ENCODE measurements around the gene VPS52. TPM values are rescaled to one million over a fixed set of nuclear protein-coding genes. Genes with fewer than 3 reads are reported as not detected.

VPS52 gene
- total and polyA plus RNA-seq, 9 of the 15 experiments (the other 6 are each of a cell fraction or from before 2014, with no cell fraction given): 24.4 to 103 (median 40.2) TPM

DNA sequence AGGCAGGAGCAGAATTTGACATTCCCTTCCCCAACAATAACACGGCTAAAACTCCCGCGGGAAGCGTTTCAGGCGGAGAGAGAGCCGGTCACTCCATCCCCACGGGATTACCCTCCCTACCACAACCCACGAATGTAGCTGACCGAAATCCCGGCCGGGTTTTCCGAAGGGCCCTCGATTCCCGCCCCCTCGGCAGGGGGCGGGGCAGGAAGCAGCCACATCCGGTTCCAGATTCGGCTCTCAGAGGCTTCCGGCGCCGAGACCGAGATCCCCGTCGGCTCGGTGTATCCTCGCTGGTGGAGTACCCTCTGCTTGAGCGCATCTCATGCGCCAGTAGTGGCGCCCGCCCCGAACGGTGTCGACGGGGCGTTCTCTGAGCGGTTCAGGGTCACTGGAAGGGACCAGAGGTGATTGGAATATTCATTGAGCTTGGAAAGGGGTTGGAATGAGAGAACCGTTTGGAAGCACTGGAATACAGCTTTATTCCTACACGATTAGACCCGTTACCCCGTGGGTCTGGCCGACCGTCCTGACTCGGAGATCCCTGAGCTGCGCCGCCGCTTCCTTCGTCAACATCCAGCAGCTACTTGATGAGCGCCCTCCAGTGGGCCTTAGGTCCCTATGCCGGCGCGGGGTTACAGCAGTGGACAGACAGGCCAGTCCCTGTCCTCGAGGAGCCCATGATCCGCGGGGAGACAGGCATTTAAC is 27.7 kb upstream of the VPS52 start (continued):
- 0 out of 2 replicates have a peak, but pooled peaks have one; percentile 15 for TF ChIP-seq ZNF347 (CRISPR knock-in tag; IDR thresholded peaks at IDR 0.05; ENCODE audit: low read depth)
- no peak for TF ChIP-seq ZBTB1 (CRISPR knock-in tag; IDR thresholded peaks at IDR 0.05; ENCODE audit: borderline replicate concordance, low read depth)
- peak; percentile 26 to 82; a peak in 3 of 4 replicates for TF ChIP-seq ARNT (IDR thresholded peaks at IDR 0.05)
- TF ChIP-seq, protein P1, sequence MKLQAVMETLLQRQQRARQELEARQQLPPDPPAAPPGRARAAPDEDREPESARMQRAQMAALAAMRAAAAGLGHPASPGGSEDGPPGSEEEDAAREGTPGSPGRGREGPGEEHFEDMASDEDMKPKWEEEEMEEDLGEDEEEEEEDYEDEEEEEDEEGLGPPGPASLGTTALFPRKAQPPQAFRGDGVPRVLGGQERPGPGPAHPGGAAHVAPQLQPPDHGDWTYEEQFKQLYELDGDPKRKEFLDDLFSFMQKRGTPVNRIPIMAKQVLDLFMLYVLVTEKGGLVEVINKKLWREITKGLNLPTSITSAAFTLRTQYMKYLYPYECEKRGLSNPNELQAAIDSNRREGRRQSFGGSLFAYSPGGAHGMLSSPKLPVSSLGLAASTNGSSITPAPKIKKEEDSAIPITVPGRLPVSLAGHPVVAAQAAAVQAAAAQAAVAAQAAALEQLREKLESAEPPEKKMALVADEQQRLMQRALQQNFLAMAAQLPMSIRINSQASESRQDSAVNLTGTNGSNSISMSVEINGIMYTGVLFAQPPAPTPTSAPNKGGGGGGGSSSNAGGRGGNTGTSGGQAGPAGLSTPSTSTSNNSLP (IDR thresholded peaks at IDR 0.05; ENCODE audit: borderline replicate concordance, low read depth, low read length): no peak
- peak; percentile 44 for TF ChIP-seq SMARCA5 (IDR thresholded peaks at IDR 0.05)
- TF ChIP-seq ETV1 (tag; conservative IDR thresholded peaks at IDR 0.05; ENCODE audit: low read depth): peak; percentile 97
- TF ChIP-seq, protein P2, sequence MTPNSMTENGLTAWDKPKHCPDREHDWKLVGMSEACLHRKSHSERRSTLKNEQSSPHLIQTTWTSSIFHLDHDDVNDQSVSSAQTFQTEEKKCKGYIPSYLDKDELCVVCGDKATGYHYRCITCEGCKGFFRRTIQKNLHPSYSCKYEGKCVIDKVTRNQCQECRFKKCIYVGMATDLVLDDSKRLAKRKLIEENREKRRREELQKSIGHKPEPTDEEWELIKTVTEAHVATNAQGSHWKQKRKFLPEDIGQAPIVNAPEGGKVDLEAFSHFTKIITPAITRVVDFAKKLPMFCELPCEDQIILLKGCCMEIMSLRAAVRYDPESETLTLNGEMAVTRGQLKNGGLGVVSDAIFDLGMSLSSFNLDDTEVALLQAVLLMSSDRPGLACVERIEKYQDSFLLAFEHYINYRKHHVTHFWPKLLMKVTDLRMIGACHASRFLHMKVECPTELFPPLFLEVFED (CRISPR knock-in tag; conservative IDR thresholded peaks at IDR 0.05): no peak
- TF ChIP-seq SMARCA4 (IDR thresholded peaks at IDR 0.05): no peak; the same call in none of the 2 replicates
- no peak for TF ChIP-seq NFE2L1 (tag; IDR thresholded peaks at IDR 0.05; ENCODE audit: borderline replicate concordance, low read depth)
- TF ChIP-seq MECOM (CRISPR knock-in tag; IDR thresholded peaks at IDR 0.05): peak; percentile 93
- TF ChIP-seq, protein P3, sequence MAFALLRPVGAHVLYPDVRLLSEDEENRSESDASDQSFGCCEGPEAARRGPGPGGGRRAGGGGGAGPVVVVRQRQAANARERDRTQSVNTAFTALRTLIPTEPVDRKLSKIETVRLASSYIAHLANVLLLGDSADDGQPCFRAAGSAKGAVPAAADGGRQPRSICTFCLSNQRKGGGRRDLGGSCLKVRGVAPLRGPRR (CRISPR knock-in tag; IDR thresholded peaks at IDR 0.05): no peak
- peak; percentile 16 for TF ChIP-seq TAL1 (IDR thresholded peaks at IDR 0.05)
- TF ChIP-seq ZNF398 (CRISPR knock-in tag; IDR thresholded peaks at IDR 0.05): no peak
- TF ChIP-seq BCLAF1 (IDR thresholded peaks at IDR 0.05; ENCODE audit: borderline replicate concordance in 1 of 2, control insufficient read depth in 1 of 2, low read depth in 2 of 2, low read length in 1 of 2): peak; percentile 16 to 35; a peak in 2 of 4 replicates
- no peak for TF ChIP-seq SLC30A9 (CRISPR knock-in tag; IDR thresholded peaks at IDR 0.05)
- no peak for TF ChIP-seq BRCA1 (IDR thresholded peaks at IDR 0.05)
- no peak for TF ChIP-seq BRCA1 (CRISPR knock-in tag; IDR thresholded peaks at IDR 0.05)
- no peak for TF ChIP-seq CBX5 (IDR thresholded peaks at IDR 0.05; ENCODE audit: borderline replicate concordance, low read depth)
- no peak; the same call in 1 of the 2 replicates for TF ChIP-seq TCFL5 (CRISPR knock-in tag; conservative IDR thresholded peaks at IDR 0.05)
- no peak for TF ChIP-seq STAT5B (CRISPR knock-in tag; IDR thresholded peaks at IDR 0.05)
